Progenitor cell of endocrine pancreas (in vitro differentiated cells): Measurements from ENCODE around the gene FAHD1. TPM values are rescaled to one million over a fixed set of nuclear protein-coding genes. Genes with fewer than 3 reads are reported as not detected.

Experiments
- DNase-seq: peaks from one replicate; pipeline ENCODE4 v3.0.0; 2021; ENCODE audit warnings: low spot score; ENCODE audit not compliant: unreplicated experiment
- H3K27ac Mint-ChIP-seq: 2 replicates; pipeline ENCODE4 v1.8.0; 2021; ENCODE audit warnings: mild to moderate bottlenecking, moderate library complexity, mixed read lengths
- H3K27me3 Mint-ChIP-seq: 2 replicates; pipeline ENCODE4 v1.8.0; 2021; ENCODE audit warnings: mixed read lengths
- H3K36me3 Mint-ChIP-seq: 2 replicates; pipeline ENCODE4 v1.8.0; 2022; ENCODE audit warnings: mixed read lengths; ENCODE audit not compliant: insufficient read depth
- H3K4me1 Mint-ChIP-seq: 2 replicates; pipeline ENCODE4 v1.8.0; 2021; ENCODE audit warnings: low read depth, mixed read lengths
- H3K4me3 Mint-ChIP-seq: 2 replicates; pipeline ENCODE4 v1.8.0; 2021; ENCODE audit warnings: low read depth, mild to moderate bottlenecking, moderate library complexity, mixed read lengths
- H3K9me3 Mint-ChIP-seq: 2 replicates; pipeline ENCODE4 v1.8.0; 2021; ENCODE audit warnings: low read depth, mixed read lengths
- CTCF ChIP-seq: fragments of 200-600 bp; sonication (generic); IDR thresholded peaks from one replicate; pipeline ENCODE4 v1.5.0; 2021; ENCODE audit warnings: antibody characterized with exemption, mild to moderate bottlenecking; ENCODE audit not compliant: unreplicated experiment
- long read RNA-seq: library from polyadenylated mRNA; unstranded; transcript quantifications from one replicate; pipeline ENCODE4 v2.0.0, GENCODE V29; 2020
- total RNA-seq: library from RNA; stranded (reverse); gene quantifications from 2 replicates; pipeline ENCODE4 v1.2.1, GENCODE V29; 2021

Gene FAHD1
- 26.3 and 27.9 TPM in 2 replicates for total RNA-seq
- long read RNA-seq, transcript FAHD1-203 (1 exons, 1,974 nt) = major isoform, 66 of 72 reads
- long read RNA-seq, partial matches to known transcripts = 0 of 72 reads
- long read RNA-seq, other reads (novel, unspliced or antisense) = 0 of 72 reads

- Mint-ChIP-seq H3K9me3 (no peaks in the 10 kb centered on the region), H3K27me3 (no peaks in the 10 kb centered on the region), H3K4me3 (peak within 1 kb of the TSS; percentile 94), H3K36me3 (no peaks in the 10 kb centered on the region), H3K27ac (peak within 1 kb of the TSS; percentile 88), H3K4me1 (peaks cover 31% of the 10 kb centered on the region)
- no peak for TF ChIP-seq CTCF
- DNase-seq = peak; percentile 90
Observed at GRCh38 chr16:1826691-1827573, at the start of gene FAHD1, which contains the start of gene HAGH. Gene FAHD1 (plus strand): TSS chr16:1827206. CDS start chr16:1827239, 33 bp downstream. Gene HAGH (minus strand): TSS chr16:1826825. CDS start chr16:1826787, 38 bp downstream.

GRCh38 chr16:1777375-1778199 is 49.4 kb upstream of the FAHD1 start:
- H3K36me3 Mint-ChIP-seq = peaks cover 1% of the 10 kb centered on the region
- no peaks in the 10 kb centered on the region for H3K9me3 Mint-ChIP-seq
- no peak for TF ChIP-seq CTCF
- H3K27me3 Mint-ChIP-seq = no peaks in the 10 kb centered on the region
- H3K4me1 Mint-ChIP-seq = peaks cover 8% of the 10 kb centered on the region
- no peak for DNase-seq
- H3K4me3 Mint-ChIP-seq = no peak overlapping the region
- no peak overlapping the region for H3K27ac Mint-ChIP-seq

GRCh38 chr16:1778200-1779179 is 48.5 kb upstream of the FAHD1 start:
- no peak for TF ChIP-seq CTCF
- Mint-ChIP-seq H3K36me3 (peaks cover 1% of the 10 kb centered on the region), H3K4me3 (no peak overlapping the region)

GRCh38 chr16:1779234-1779701 is 47.7 kb upstream of the FAHD1 start:
- no peak overlapping the region for H3K4me3 Mint-ChIP-seq
- no peak for DNase-seq
- H3K9me3 Mint-ChIP-seq = no peaks in the 10 kb centered on the region
- H3K36me3 Mint-ChIP-seq = peaks cover 1% of the 10 kb centered on the region
- TF ChIP-seq CTCF = no peak
- H3K27me3 Mint-ChIP-seq = no peaks in the 10 kb centered on the region
- peaks cover 14% of the 10 kb centered on the region for H3K4me1 Mint-ChIP-seq
- no peak overlapping the region for H3K27ac Mint-ChIP-seq

More at GRCh38 chr16:1778200-1779179, 48.5 kb upstream of the FAHD1 start:
- no peak for DNase-seq
- Mint-ChIP-seq H3K4me1 (peaks cover 11% of the 10 kb centered on the region), H3K27ac (no peak overlapping the region), H3K27me3 (no peaks in the 10 kb centered on the region), H3K9me3 (no peaks in the 10 kb centered on the region)
